GM12878 (cell line): ENCODE data around the gene NSUN7. TPM values are rescaled to one million over a fixed set of nuclear protein-coding genes. Genes with fewer than 3 reads are reported as not detected.

Source experiments
- ATAC-seq: fragments of 200-7000 bp; cut with Tn5 transposase; 3 replicates; pipeline ENCODE4 v1.9.1; 2020; ENCODE audit warnings: mild to moderate bottlenecking, moderate library complexity
- BruUV-seq: library from RNA; stranded (reverse); fragments of 400-500 nt; replicated peaks from 2 replicates; lab custom pipeline; 2021; lab: Mats Ljungman, UMichigan
- CTCF ChIA-PET: fragments of 300-600 bp; sonication (Branson Sonifier 250); formaldehyde crosslinking; extraction: SDS; loops from one replicate; lab custom pipeline; 2021; ENCODE audit warnings: inconsistent platforms; lab: Yijun Ruan, JAX
- POLR2A ChIA-PET: fragments of 350-600 bp; formaldehyde crosslinking; extraction: SDS; loops from one replicate; lab custom pipeline; 2021; ENCODE audit warnings: inconsistent platforms; lab: Charles Lee
- RAD21 ChIA-PET: fragments of 300-600 bp; sonication (Branson Sonifier 250); formaldehyde crosslinking; loops from one replicate; lab custom pipeline; 2023; ENCODE audit warnings: antibody characterized with exemption; ENCODE audit not compliant: unreplicated experiment; lab: Charles Lee
- SMC1A ChIA-PET: fragments of 300-600 bp; sonication (Branson Sonifier 250); formaldehyde crosslinking; loops from one replicate; lab custom pipeline; 2023; ENCODE audit not compliant: unreplicated experiment, uncharacterized antibody; lab: Charles Lee
- DNase-seq: peaks from one replicate; pipeline ENCODE4 v3.0.0-alpha.2; 2011; ENCODE audit warnings: low read depth, low spot score
- FAIRE-seq: peaks from 3 replicates; lab custom pipeline; 2011; peaks lifted over from hg19 to GRCh38; lab: Jason Lieb, UNC
- H2AFZ ChIP-seq: 2 replicates; pipeline ENCODE4 v1.6.0; 2011; ENCODE audit warnings: low read depth, low read length, control low read depth; ENCODE audit not compliant: control insufficient read depth
- H3K27ac ChIP-seq: 2 replicates; pipeline ENCODE4 v1.5.1; 2011; ENCODE audit warnings: control low read depth; ENCODE audit not compliant: control insufficient read depth, insufficient read depth
- H3K27me3 ChIP-seq, 2 experiments: replicated peaks in 1 of 2; 2 replicates each; pipeline versions ENCODE4 v1.6.0 to v1.6.1; 2011; ENCODE audit warnings: low read length in 1 of 2; ENCODE audit not compliant: control insufficient read depth in 2 of 2, insufficient read depth in 2 of 2
- H3K36me3 ChIP-seq, 2 experiments: 2 replicates each; pipeline ENCODE4 v1.5.1; 2011; ENCODE audit warnings: low read length in 1 of 2; ENCODE audit not compliant: control insufficient read depth in 2 of 2, insufficient read depth in 2 of 2
- H3K4me1 ChIP-seq: 2 replicates; pipeline ENCODE4 v1.6.1; 2011; ENCODE audit warnings: mild to moderate bottlenecking, low read length, moderate library complexity, mixed read lengths; ENCODE audit not compliant: control insufficient read depth, insufficient read depth
- H3K4me2 ChIP-seq: 2 replicates; pipeline ENCODE4 v1.6.0; 2011; ENCODE audit warnings: control low read depth; ENCODE audit not compliant: control insufficient read depth, insufficient read depth
- H3K4me3 ChIP-seq: fragments of 200-600 bp; sonication (generic); 2 replicates; pipeline ENCODE4 v1.5.1; 2016
- H3K79me2 ChIP-seq: 2 replicates; pipeline ENCODE4 v1.6.0; 2011; ENCODE audit warnings: low read length; ENCODE audit not compliant: control insufficient read depth, insufficient read depth
- H3K9ac ChIP-seq: 2 replicates; pipeline ENCODE4 v1.8.0; 2011; ENCODE audit warnings: low read length, control low read depth, mixed read lengths; ENCODE audit not compliant: control insufficient read depth, insufficient read depth
- H3K9me3 ChIP-seq: replicated peaks from 3 replicates; pipeline ENCODE4 v1.5.1; 2011; ENCODE audit warnings: mild to moderate bottlenecking, low read length; ENCODE audit not compliant: control insufficient read depth, insufficient read depth
- H4K20me1 ChIP-seq: 2 replicates; pipeline ENCODE4 v1.6.0; 2011; ENCODE audit not compliant: control insufficient read depth, insufficient read depth
- BACH1 ChIP-seq: fragments of 450-650 bp; IDR thresholded peaks from 2 replicates; pipeline ENCODE4 v1.6.1; 2017; ENCODE audit warnings: mild to moderate bottlenecking, borderline replicate concordance
- BHLHE40 ChIP-seq, 2 experiments: fragments of 450-650 bp in 1 of 2; IDR thresholded peaks; 2 replicates each; pipeline ENCODE4 v1.6.1; 2011 to 2017; ENCODE audit warnings: low read depth in 2 of 2, borderline replicate concordance in 1 of 2, improper control_type of control experiment in 1 of 2, low read length in 1 of 2, mild to moderate bottlenecking in 1 of 2
- MTA3 ChIP-seq: IDR thresholded peaks from 2 replicates; pipeline ENCODE4 v1.6.1; 2012; ENCODE audit warnings: low read length, inconsistent platforms, borderline replicate concordance
- SMAD5 ChIP-seq: IDR thresholded peaks from 2 replicates; pipeline ENCODE4 v1.6.1; 2016; ENCODE audit warnings: antibody characterized with exemption, low read depth
- WGBS: methylation state at CpG from one replicate; pipeline ENCODE4 v1.1.6; 2016; ENCODE audit warnings: low lambda C conversion rate; ENCODE audit not compliant: insufficient replicate concordance, insufficient coverage; ENCODE audit errors: missing lambda C conversion rate; 5-methylcytosine and 5-hydroxymethylcytosine counted together
- in situ Hi-C: fragments of 300-500 bp; cut with MboI; formaldehyde crosslinking; loops from 9 replicates; pipeline ENCODE4 v1.14.3; 2018; ENCODE audit warnings: mixed read lengths
- intact Hi-C: fragments of 100-400 bp; cut with micrococcal nuclease; formaldehyde crosslinking; loops from one replicate; pipeline ENCODE4 v1.14.2; 2022; ENCODE audit not compliant: unreplicated experiment
- polyA plus RNA-seq, 11 experiments: library from polyadenylated mRNA; depleted of rRNA in 4 of 11; unstranded in 6 of 11; stranded (reverse) in 5 of 11; fragments of >200 nt; fragmentation: Nextera tagmentation in 4 of 11; fragmentation: Illumina TruSeq in 1 of 11; extraction: Ambion mirVana in 4 of 11; extraction: Trizol in 1 of 11; gene quantifications; 1 replicate in 1 of 11; 2 replicates in 10 of 11; pipeline versions ENCODE4 v1.2.1 to v1.2.3, GENCODE V29; 2011 to 2016; ENCODE audit warnings: inconsistent platforms in 2 of 11, missing spikeins in 2 of 11, low read depth in 1 of 11
- total RNA-seq, 4 experiments: library from RNA; depleted of rRNA in 3 of 4; stranded (reverse); fragments of >200 nt in 3 of 4; fragmentation: Illumina TruSeq in 1 of 4; extraction: Trizol in 1 of 4; gene quantifications; 2 replicates each; pipeline versions ENCODE4 v1.2.1 to v1.2.3, GENCODE V29; 2013 to 2021

Gene NSUN7
- total and polyA plus RNA-seq, 10 of the 15 experiments (the other 5 are each of a cell fraction or from before 2014, with no cell fraction given), result 0.02 to 0.21 (median 0.15) TPM; not detected in 3

GRCh38 chr4:40850496-40850895, 100.7 kb downstream of the NSUN7 start:
- WGBS, result 57% methylated on average over 4 of the region's 4 CpGs
- Histone ChIP-seq H3K9ac (no peak overlapping the region), H2AFZ (no peak overlapping the region), H3K36me3 (no peaks in the 10 kb centered on the region), H3K27ac (no peak overlapping the region), H3K79me2 (no peaks in the 10 kb centered on the region), H4K20me1 (no peaks in the 10 kb centered on the region)
- ATAC-seq, result no peak
- no peak for TF ChIP-seq SMAD5
- TF ChIP-seq MTA3, result no peak
- TF ChIP-seq, all 136 proteins: peak for 0
- intact Hi-C loops (no loop called here), in situ Hi-C loops (no loop called here)
- no TSS peak for BruUV-seq
- no peak for FAIRE-seq
- ChIA-PET CTCF (no interaction called here), RAD21 (no interaction called here), POLR2A (interaction anchor here (0.6 kb wide), 1 partner anchor 50 kb away, joined by 6 read pairs; no protein-coding TSS in a partner anchor), SMC1A (interaction anchor here (0.7 to 1.2 kb wide), 2 partner anchors 79 to 114 kb away, joined by 3 read pairs; no protein-coding TSS in a partner anchor)
- no peak for DNase-seq
- Histone ChIP-seq H3K27me3 (no peaks in the 10 kb centered on the region), H3K9me3 (no peaks in the 10 kb centered on the region), H3K4me3 (no peak overlapping the region), H3K4me2 (no peak overlapping the region), H3K4me1 (no peaks in the 10 kb centered on the region)

DNA sequence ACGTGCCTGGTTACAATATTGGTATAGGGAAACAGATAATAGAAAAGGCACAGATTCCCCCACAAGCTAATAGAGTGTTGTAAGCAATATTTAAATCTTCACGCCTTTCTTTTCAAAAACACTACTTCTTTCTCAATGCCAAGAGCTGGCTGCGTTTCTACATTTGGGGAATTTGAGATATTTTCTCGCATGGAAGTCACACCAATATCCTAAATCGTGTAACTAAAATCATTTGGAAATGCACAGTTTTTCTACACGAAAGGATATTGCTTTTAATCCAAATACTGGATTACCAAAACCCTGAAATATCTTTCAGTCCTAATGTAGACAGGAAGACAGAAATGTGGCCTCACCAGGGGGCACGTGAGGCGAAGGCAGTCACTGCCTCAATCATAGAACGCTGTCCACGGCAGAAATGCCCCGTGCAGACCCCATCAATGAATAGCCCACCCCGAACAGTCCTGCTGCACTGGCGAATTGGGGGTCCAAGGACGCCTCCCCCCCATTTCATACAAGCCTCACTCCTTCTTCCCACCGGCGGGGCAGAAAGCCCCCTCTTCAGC, 106.6 kb downstream of the NSUN7 start:
- TF ChIP-seq BHLHE40 (IDR thresholded peaks at IDR 0.05; ENCODE audit: borderline replicate concordance in 1 of 2, low read depth in 2 of 2, low read length in 1 of 2) (peak in 1 of 2 experiments; percentile 31; a peak in 1 of 4 replicates), BACH1 (no peak)
- in situ Hi-C loops (no loop called here), intact Hi-C loops (no loop called here)
- ChIA-PET RAD21 (no interaction called here), POLR2A (no interaction called here), CTCF (interaction anchor here (0.8 to 3.3 kb wide), 4 partner anchors 11 to 18 kb away, joined by 3 to 18 read pairs (median 5); no protein-coding TSS in a partner anchor), SMC1A (no interaction called here)
- FAIRE-seq (no peak), DNase-seq (no peak), ATAC-seq (no peak)
- Histone ChIP-seq H3K79me2 (no peaks in the 10 kb centered on the region; the same call in 1 of the 2 replicates), H2AFZ (peak overlapping the region; percentile 63), H3K4me2 (peak overlapping the region; percentile 98), H3K4me1 (peaks cover 16% of the 10 kb centered on the region), H3K9me3 (no peaks in the 10 kb centered on the region), H3K27ac (no peak overlapping the region), H4K20me1 (no peaks in the 10 kb centered on the region), H3K36me3 (no peaks in the 10 kb centered on the region), H3K9ac (peak overlapping the region; percentile 40; the same call in 1 of the 2 replicates), H3K27me3 (no peaks in the 10 kb centered on the region), H3K4me3 (peak overlapping the region; percentile 62; the same call in 1 of the 2 replicates)
- no TSS peak for BruUV-seq
- 74% methylated on average over 14 of the region's 16 CpGs for WGBS
